ENCODE data around the gene SMAD6.

The SMAD6 gene

GRCh38 chr15:66796343-66796742, 94.3 kb downstream of the SMAD6 start:
- no peak for DNase-seq (ENCODE audit: low read depth in 2 of 2)

GRCh38 chr15:66797921-66798320, 95.9 kb downstream of the SMAD6 start:
- no peak for DNase-seq (ENCODE audit: low read depth in 2 of 2)

GRCh38 chr15:66798426-66799061, 96.5 kb downstream of the SMAD6 start:
- DNase-seq (ENCODE audit: low read depth in 2 of 2) = no peak

- no peak for DNase-seq (ENCODE audit: low read depth in 2 of 2)
Measured at GRCh38 chr15:66799242-66799641, 97.2 kb downstream of the SMAD6 start.

GRCh38 chr15:66800584-66801235, 98.7 kb downstream of the SMAD6 start:
- no peak for DNase-seq (ENCODE audit: low read depth in 2 of 2)

- DNase-seq (ENCODE audit: low read depth in 2 of 2) = no peak
Measured at GRCh38 chr15:66801266-66801665, 99.2 kb downstream of the SMAD6 start.

GRCh38 chr15:66802025-66803001, 100.3 kb downstream of the SMAD6 start:
- DNase-seq (ENCODE audit: low read depth in 2 of 2) = no peak

- DNase-seq (ENCODE audit: low read depth in 2 of 2) = no peak
Measured at GRCh38 chr15:66803182-66803729, 101.2 kb downstream of the SMAD6 start.

GRCh38 chr15:66803749-66804148, 101.7 kb downstream of the SMAD6 start:
- no peak for DNase-seq (ENCODE audit: low read depth in 2 of 2)

- DNase-seq (ENCODE audit: low read depth in 2 of 2) = no peak
Measured at GRCh38 chr15:66805202-66805885, 103.3 kb downstream of the SMAD6 start.

- no peak for DNase-seq (ENCODE audit: low read depth in 2 of 2)
Measured at GRCh38 chr15:66808181-66808824, 106.3 kb downstream of the SMAD6 start.

- no peak for DNase-seq (ENCODE audit: low read depth in 2 of 2)
Measured at GRCh38 chr15:66809664-66810063, 107.6 kb downstream of the SMAD6 start.

- DNase-seq (ENCODE audit: low read depth in 2 of 2) = no peak
Measured at GRCh38 chr15:66815318-66815717, 113.3 kb downstream of the SMAD6 start.

GRCh38 chr15:66816201-66816600, 114.2 kb downstream of the SMAD6 start:
- no peak for DNase-seq (ENCODE audit: low read depth in 2 of 2)

- DNase-seq (ENCODE audit: low read depth in 2 of 2) = no peak
Measured at GRCh38 chr15:66819084-66819483, 117.0 kb downstream of the SMAD6 start.

GRCh38 chr15:66820481-66821176, 118.6 kb downstream of the SMAD6 start:
- DNase-seq (ENCODE audit: low read depth in 2 of 2) = no peak

- DNase-seq (ENCODE audit: low read depth in 2 of 2) = no peak
Measured at GRCh38 chr15:66821307-66821706, 119.3 kb downstream of the SMAD6 start.

- DNase-seq (ENCODE audit: low read depth in 2 of 2) = no peak
Measured at GRCh38 chr15:66822114-66822513, 120.1 kb downstream of the SMAD6 start.

GRCh38 chr15:66822576-66822975, 120.5 kb downstream of the SMAD6 start:
- no peak for DNase-seq (ENCODE audit: low read depth in 2 of 2)

- no peak for DNase-seq (ENCODE audit: low read depth in 2 of 2)
Measured at GRCh38 chr15:66823601-66824000, 121.6 kb downstream of the SMAD6 start.

Data from stimulated activated CD4-positive, alpha-beta T cell treated with anti-CD3 and anti-CD28 coated beads, Interleukin-4, amount 100 ng/mL, for 48 hours (primary cell).